Left renal cortex interstitium (tissue), 4 donors: ENCODE measurements around the gene CEBPE. TPM values are rescaled to one million over a fixed set of nuclear protein-coding genes. Genes with fewer than 3 reads are reported as not detected.
A peak's percentile ranks its signal among the peaks of the same experiment; 100 is the strongest.

Experiments used
- DNase-seq, 4 donors: peaks; one replicate each; pipeline ENCODE4 v3.0.0-alpha.2; 2013; ENCODE audit warnings: low read depth in 4 of 4, low spot score in 2 of 4, missing footprints in 1 of 4
- polyA plus RNA-seq, 4 donors: library from polyadenylated mRNA; unstranded; fragments of 120-200 nt; gene quantifications; one replicate each; pipeline ENCODE4 v1.2.1, GENCODE V29; 2013; ENCODE audit not compliant: insufficient read length in 4 of 4

CEBPE gene
- polyA plus RNA-seq, 4 donors, result 0.11 to 0.26 (median 0.14) TPM; not detected in 1

DNA sequence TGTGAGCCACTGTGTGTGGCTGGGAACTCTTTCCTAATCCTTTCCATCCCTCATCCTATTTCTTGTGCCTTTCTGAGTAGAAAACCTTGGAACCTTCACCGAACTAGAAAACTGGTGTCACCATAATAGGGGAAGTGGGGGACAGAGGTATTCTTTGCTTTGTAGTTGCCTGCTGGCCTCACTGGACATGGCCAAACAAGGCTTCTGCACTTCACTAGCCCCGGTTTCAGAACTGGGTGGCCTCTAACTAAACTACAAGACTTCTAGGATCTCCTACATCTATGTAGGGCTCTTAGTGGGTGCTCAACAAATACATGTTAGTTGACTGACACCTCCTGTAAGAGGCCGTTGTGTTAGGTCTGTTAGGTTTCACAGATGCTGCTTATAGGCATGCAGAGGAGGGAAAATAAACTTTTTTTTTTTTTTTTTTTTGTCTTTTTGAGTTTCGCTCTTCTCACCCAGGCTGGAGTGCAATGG is 13.7 kb downstream of the CEBPE start:
- DNase-seq, result no peak

DNA sequence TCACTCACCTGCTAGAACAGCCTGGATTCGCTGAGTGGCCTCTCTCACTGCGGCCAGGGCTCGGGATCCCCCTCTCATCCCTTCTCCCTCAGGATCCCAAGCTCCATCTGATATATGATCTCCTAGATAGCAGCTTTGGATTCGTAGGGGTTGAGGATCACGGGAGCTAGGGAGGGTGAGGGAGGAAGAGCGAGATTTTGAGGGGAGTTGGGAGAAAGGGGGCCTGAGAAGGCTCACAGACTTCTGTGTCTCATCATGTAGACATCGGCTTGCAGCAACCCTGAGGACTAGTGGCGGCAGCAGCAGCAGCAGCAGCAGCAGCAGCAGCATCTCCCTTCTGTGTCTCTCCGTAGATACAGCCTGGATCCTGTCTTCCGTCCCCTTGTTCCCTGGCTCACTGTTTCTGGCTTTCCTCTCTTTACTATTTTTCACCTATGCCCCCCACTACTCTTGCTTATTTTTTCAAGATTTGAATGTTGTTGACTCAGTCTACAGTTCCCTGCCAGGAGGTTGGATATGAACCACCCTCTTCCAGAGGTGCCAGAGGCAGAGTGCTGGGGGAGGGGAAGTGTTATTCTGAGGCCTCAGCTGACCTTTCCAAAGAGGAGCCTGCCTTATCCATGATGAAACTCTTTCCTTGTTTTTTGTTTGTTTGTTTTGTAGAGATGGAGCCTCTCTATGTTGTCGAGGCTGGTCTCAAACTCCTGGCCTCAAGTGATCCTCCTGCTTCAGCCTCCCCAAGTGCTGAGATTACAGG is 14.3 kb downstream of the CEBPE start, which contains the start of gene CIROP:
Gene CIROP, minus strand, starts transcription at position 399 of the 757 bp plus-strand sequence. Its CDS starts 69 bp downstream, at position 330.
- no peak for DNase-seq

DNA sequence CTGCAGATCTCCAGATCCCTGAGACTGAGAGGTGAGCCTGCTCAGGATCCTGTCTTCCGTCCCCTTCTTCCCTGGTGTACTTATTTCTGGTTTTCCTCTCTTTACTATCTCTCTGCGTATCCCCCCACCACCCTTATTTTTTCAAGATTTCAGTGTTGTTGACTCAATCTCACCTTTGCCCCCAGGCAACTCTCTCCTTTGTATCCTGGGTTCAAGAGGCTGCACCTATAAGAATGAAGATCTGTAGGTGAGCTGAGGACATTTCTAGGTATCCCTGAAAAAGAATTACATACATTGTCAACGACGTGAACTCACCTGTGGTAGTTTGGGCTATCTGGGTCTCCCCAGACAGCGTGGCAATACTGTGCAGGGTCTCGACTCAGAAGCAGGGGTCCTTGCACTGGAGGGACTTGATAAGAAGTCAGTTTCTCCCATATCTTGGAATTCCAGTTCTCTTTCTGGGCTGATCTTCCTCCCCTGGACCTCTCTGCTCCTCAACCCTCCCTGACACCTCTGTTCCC is 14.9 kb downstream of the CEBPE start:
- DNase-seq, result no peak

DNA sequence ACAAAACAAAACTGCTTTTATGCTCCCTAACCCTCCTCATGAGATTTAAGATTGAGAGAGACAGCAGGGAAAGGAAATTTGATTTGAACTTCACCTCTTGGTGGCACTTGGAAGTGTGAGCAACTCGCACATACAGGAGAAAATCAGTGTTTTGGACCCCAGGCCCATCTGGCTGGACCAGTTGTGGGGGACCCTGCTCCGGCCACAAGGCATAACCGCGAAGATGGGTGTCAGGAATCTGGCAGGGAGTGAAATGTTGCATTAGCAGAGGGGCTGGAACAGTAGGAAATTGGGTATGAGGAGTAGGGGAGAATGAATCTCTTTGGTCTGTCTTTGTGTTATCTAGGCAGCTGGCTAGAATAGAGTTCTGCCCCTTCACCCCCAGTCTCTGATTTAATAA is 15.5 kb downstream of the CEBPE start:
- no peak for DNase-seq

DNA sequence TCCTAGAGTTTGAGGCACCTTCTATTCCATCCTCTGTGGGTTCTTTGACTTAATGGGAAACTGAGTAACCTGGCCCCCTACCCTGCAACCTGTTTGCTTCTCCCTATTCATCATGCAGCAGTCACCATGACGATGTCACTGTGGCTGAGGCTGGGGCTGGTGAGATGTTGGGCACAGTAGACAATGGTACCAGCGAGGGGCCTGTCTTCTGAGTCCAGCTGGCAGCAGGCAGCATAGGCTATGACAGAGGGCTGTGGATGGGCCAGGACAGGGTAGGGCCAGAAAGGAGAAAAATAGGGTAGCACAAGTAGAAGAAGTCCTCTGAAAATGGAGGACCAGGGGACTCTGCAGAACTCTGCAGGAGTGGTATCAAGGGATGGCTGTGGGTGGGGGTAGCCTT is 16.3 kb downstream of the CEBPE start:
- DNase-seq, result no peak

DNA sequence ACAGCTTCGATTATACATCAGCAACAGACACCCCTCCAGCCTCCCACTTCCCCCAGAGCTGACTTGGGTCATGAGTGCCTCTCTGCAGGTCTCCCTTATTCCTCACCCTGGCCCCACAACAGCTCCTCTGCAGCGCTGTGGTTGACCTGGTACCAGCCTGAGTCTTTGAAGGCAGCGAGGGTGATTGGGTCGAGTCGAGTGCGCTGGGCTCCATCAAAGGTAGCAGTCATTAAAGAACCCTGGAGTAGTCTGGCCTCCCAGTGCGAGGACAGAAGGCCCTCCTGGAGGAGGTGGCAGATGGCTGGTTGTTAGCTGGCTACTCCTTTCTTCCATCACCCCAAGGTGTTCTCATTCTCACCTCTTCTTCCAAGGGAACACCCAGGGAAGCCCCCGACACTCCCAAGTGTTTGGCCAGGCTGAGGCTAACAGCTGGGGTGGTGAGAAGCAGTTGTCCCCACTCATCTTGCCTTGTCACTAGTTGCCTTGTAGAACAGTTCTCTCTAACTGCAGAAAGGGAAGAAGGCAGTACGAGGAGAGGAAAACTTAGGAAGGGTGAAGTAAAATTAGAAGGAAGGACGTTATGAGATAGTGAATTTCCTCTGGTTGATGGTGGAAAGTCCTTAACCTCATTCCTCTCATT is 16.9 kb downstream of the CEBPE start:
- DNase-seq, result no peak

DNA sequence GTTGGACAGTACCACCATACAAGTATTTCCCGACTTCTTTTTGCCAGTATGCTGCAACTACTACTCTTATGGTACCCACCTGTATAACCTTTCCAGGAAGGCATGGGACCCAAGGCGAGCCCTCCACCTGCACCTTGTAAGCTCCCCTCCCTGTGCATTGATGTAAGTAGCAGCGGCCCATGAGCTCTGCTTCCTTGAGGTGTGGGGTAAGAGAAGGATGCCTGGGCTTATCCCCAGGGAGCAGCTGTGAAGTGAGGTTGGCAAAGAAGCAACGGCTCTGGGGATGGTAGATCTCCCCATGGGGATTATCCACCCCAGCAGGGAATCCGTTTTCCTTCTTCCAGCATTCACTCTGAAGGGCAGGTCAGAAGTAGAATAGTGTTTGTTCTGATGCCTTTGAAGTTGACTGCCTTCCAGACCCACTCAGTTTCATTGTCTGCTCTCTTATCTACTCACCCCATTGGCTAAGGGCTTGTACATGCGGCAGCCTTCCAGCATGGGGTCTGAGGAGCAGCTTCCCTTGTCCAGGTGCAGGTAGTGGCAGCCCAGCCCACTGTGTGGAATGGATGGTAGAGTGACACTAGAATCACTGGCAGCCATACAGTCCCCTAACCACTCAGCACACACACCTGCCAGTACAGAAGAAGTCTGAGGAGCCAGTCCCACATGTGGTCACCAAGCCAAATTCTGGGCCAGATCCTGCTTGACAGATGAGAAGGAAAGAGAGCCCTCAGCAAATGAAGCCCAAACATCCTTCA is 17.7 kb downstream of the CEBPE start:
- no peak for DNase-seq

DNA sequence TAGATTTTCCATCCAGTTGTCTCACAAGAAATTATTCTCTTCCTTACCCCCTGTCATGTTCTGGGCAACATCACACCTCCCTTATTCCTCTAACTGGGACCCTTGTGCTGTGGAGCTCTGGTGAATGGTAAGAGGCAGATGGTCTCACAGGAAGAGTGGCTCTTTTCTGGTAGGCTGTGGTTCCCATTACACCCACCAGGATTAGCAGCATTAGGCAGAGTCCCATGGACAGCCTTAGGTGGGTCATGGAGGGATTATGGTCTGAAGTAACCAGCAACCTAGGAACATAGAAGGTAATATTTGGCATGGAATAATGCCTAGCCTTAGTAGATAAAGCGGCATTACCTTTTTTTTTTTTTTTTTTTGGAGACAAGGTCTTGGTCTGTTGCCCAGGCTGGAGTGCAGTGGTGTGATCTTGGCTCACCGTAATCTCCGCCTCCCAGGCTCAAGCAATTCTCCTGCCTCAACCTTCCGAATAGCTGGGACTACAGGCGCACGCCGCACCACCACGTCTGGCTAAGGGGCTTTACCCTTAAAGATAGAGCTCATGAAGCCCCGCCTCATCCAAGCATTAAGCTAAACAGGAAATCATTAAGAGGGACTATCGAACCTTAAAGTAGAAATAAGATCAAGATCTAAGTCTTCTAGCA is 19.7 kb downstream of the CEBPE start:
- DNase-seq, result no peak

DNA sequence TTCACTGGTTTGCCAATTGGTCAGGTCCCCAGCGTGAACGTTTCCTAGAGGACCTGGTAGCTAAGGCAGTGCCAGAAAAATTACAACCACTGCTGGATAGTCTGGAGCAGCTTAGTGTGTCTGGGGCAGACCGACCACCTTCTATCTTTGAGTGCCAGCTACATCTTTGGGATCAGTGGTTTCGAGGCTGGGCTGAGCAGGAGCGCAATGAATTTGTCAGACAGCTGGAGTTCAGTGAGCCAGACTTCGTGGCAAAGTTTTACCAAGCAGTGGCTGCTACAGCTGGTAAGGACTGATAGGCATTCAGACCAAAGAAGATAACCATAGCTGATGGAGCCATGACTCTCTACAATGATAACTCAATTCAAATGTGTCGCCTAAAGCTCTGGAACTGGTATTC is 21.3 kb downstream of the CEBPE start:
- DNase-seq, result no peak

DNA sequence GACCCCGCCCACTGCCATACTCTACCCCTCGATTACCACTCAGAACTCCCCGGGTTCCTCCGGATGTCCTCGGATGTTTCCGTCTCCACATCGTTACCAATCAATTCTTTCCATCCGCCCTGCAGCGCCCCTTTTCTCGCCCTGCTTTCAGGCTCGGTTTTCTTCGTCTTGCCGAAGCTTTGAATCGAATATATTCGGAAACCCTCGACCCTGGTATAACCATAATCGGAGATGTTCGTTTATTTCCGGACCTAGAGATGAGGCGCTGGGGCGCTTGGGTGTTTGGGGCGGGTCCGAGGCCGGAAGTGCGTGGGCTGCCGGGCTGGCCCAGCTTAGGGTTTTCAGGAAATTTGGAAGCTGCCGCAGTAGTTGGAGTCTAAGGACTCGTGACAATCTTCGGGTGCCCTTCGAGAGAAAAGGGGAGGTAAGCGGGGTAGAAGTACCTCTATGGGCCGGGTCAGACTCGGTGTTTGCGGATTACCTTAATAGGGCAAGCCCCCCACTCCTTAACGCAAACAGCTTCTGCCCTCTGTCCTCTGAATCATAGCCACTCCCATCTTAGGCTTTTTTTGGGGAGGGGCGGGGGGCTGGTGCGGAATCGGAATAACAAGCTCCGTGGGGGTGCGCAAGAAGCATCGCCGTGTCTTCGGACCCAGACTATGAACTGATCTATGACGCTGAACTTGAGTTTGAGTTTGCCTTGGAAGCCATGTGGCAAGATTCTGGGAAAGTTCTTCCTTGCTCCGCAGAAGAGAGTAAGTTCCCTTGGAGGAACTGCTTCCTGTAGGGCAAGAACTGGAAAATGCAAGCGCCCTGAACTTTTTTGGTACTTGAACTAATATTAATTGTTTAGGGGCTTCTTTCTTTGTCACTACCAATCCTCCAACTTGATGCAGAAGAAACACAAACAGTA is 23.6 kb downstream of the CEBPE start, which contains the start of gene C14orf119:
Gene C14orf119, plus strand, starts transcription at position 310 of the 913 bp plus-strand sequence. CDS start 2,154 bp downstream, outside the sequence.
- peak in 3 of 4 donors; percentile 91 to 100 (median 99) for DNase-seq

DNA sequence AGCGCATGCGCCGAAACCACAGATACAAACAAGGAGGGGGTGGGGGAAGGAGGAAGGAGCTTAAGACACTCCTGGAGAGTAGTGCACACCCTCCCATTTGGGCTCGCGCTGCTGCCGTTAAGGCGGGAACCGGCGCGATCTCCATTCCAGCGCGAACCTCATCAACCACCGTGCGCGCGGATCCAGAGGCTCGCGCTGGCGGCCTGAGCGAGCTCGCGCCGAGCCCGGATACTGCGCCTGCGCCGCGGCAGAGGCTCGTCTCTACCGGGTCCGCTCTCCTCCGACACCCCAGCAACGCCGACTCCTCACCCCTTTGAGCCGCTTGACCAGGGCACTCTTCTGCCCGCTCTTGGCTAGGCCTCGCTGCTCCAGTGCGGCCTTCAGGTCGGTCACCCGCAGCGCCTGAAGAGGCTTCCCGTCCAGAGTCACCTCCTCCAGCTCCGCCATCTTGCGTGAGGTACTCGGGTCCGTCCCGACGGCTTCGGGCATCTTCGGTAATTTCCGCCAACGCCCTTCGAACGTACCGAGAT is 24.3 kb downstream of the CEBPE start, which contains the start of gene ACIN1:
Gene ACIN1, minus strand, starts transcription at position 471 of the 530 bp plus-strand sequence. Its CDS starts 24 bp downstream, at position 447.
- peak; percentile 74 to 99 (median 90) for DNase-seq

DNA sequence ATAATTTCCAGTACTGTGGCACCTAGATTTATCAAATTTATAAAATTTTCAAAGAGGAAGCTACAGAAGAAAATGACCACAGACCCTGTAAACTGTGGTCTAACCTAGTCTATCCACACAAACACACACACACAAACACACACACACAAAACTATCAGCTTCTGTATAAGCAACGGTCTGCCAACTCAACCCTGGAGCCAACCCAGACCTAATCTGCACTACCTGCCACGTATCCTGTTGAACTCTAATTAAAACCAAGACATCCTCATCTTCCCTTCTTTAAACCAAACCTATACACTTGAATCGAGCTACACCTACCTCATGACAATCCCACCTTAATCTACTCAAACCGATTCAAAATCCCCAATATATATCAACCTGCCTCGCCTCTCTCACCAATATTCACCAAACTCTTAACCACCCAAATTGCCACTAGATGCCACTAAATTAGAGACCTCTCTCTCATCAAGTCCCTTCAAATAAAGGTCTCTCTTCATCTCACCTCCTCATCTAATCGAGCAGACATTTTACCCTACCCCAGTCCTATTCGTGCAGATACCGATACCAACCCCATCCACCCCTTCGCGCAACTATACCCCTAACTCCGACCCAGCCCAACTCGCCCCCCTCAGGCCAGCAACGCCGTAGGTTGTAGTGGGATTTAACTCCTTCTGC is 24.9 kb downstream of the CEBPE start:
- no peak for DNase-seq

DNA sequence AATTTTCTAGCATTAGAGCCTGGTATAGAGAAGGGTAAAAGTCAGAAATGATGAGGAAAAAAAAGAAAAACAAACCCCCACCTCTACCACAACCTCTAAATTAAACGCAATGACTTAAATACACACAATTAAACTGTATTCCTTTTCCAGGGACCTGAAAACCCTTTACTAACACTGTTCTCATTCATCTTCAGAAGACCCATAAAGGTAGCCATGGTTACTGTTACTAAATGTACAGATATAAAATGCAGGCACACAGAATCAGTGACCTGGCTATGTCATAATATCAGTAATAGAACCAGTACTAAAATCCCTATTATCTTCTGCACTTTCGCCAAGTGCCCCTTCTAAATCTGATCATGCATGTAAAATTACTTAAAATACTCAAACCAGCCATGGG is 25.5 kb downstream of the CEBPE start:
- DNase-seq, result no peak

DNA sequence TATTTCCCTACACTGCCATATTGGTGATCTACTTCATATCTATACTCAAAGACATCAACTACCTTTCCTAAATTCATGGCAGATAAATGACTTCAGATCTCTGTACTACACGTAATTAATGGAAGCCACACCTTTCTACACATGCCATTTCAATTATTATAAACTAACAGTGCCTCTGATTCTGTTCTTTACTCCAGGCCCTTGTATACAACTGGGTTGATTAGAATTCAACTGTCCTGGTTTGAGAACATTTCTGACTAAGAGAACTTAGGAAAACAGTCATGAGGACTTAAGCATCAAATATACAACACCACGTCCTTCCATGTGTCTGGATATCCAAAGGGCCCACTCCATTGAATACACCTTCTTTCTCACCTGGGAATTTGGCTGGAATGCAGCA is 26.0 kb downstream of the CEBPE start:
- no peak for DNase-seq

DNA sequence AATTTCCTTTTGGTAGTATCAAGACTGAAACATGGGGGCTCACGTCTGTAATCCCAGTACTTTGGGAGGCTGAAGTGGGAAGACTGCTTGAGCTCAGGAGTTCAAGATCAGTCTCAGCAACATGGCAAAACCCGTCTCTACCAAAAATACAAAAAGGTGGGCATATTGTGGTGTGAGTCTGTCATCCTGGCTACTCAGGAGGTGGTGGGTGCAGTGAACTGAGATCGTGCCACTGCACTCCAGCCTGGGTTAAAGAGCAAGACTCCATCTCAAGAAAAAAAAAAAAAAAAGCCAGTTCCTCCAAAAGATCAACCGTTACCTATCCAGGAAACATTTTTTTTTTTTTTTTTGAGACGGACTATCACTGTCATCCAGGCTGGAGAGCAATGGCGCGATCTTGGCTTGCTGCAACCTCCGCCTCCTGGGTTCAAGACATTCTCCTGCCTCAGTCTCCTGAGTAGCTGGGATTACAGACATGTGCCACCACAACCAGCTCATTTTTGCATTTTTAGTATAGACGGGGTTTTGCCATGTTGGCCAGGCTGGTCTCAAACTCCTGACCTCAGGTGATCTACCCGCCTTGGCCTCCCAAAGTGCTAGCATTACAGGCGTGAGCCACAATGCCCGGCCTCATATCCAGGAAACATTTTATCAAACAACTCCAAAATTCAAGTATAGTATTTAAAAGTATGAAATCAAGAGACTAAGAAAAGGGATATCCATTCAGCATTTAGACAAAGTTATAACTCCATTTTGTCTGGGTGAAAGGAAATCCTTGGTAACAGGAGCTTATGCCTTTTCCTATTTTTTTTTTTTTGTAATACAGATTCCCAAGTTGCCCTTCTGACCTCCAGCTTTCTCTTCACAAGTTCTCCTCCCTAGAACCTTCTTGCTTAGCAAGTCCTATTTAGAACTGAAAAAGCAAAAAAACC is 27.5 kb downstream of the CEBPE start:
- no peak for DNase-seq

DNA sequence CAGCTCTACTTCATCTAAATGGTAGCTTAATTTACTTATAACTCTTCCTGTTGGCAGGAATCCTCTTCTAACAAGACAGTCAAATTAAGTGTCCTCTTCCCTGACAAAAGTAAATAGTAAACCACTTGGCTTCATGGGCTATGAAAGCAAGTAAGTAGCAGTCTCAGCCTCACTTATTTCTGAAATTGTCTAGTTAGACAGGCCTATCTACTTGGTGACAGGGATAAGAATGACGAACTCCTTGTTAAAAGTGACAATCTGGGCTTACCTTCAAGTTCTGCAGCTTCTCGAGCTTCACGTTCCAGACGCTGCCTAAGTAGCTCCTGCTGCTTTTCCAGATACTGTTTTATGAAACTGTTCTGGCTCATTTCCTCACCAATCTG is 28.8 kb downstream of the CEBPE start:
- no peak for DNase-seq

DNA sequence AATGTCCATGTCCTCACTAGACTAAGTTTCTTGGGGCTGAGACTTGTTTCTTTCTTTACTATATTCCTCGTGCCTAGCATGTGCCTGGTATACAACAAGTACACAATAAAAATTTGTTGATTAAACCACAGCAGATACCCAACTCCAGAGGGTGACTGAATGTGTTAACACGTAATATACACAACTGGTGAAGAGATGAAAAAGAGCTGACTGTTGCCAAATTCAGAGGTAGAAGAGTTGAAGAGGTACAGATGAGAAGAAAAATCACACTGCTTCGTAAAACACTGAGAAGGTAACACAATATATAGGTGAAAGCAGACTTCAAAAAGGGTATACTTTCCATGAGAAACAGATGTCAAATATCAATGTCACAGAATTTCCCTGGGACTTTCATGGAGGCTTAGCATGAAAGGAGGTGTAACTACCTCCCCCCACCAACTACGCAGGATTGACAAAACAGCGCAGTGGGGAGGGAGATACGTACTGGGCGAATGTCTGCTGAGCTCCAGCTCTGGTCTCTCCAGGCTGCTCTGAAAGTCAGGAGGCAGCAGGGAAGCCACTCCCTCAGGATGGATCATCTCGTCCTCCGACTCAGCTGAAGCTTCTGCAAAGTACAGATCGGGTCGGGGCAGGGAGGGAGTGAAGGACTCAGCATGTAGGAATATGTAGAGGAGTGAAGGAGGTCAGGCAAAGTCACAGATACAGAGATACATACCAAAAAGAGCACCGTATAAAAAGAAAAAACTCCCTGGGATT is 29.4 kb downstream of the CEBPE start:
- DNase-seq, result no peak
